T-helper 1 cell treated with Interleukin-12 subunit alpha and Interleukin-12 subunit beta and Interleukin-4 antibody, amounts not matched to agents 30 ng/mL and 1 ng/mL, for 36 hours (primary cell): ENCODE data around the gene TPPP. TPM values are rescaled to one million over a fixed set of nuclear protein-coding genes. Genes with fewer than 3 reads are reported as not detected.

Source experiments
- total RNA-seq: library from RNA; stranded (reverse); gene quantifications from 2 replicates; pipeline ENCODE4 v1.2.3, GENCODE V29; 2022

The TPPP gene
- total RNA-seq, 1 donor from 2014 or later, result 0.02 TPM

Other genes starting within 250 kb of the TPPP start
- gene SLC9A3, start 168.9 kb downstream of the TPPP start, total RNA-seq, result 1.3 and 1.5 TPM in 2 replicates
- 22.5 and 28.4 TPM in 2 replicates for gene CEP72, start 81.0 kb downstream of the TPPP start, total RNA-seq
- not detected in 2 replicates for gene ZDHHC11B, start 91.4 kb upstream of the TPPP start, total RNA-seq
- gene ZDHHC11, start 157.6 kb upstream of the TPPP start, total RNA-seq, result 24.1 and 26.9 TPM in 2 replicates
- gene BRD9, start 199.4 kb upstream of the TPPP start, total RNA-seq, result 62.8 and 64.3 TPM in 2 replicates
- gene TRIP13, start 199.5 kb upstream of the TPPP start, total RNA-seq, result 20.8 and 24.1 TPM in 2 replicates